Cortex of kidney (tissue), 1 donor: Measurements from ENCODE around the gene SPOPL.
"Not testable (repeated sequence)": the region's sequence is repeated elsewhere in the genome, so short reads cannot be mapped to it uniquely, and the experiment has no call there.

Experiments used
- DNase-seq: peaks from one replicate; lab custom pipeline; 2025; lab: John Stamatoyannopoulos, UW

SPOPL gene

DNA sequence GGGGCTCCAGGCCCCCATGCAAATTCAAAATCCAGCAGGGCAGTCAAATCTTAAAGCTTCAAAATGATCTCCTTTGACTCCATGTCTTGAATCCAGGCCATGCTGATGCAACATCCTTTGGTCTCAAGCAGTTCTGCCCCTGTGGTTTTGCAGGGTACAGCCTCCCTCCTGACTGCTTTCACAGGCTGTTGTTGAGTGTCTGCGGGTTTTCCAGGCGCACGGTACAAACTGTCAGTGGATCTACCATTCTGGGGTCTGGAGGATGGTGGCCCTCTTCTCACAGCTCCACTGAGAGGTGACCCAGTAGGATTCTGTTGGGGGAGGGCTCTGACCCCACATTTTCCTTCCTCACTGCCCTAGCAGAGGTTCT is 22.1 kb downstream of the SPOPL start:
- not testable (repeated sequence) for DNase-seq

GRCh38 chr2:138524353-138524752 is 22.8 kb downstream of the SPOPL start:
- DNase-seq = not testable (repeated sequence)

DNA sequence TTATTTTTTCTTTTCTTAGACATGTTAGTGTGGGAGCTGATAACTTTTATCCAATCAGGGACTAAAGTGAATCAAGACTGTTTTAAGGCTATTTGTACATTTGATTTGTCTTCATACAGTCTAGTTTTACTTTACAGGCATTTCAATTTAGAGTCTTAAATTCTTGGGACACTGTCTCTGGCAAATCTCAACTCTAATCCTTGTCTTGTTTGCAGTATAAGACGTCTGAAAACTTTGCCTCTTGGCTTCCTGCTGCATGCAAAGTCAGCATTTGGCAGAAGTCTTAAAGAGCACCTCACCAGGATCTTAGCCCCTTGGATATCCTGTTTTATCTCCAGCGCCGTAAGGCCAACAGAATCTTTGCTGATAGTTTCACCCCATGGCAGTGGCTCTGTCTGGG is 30.3 kb downstream of the SPOPL start:
- DNase-seq = no peak

GRCh38 chr2:138534791-138535190 is 33.2 kb downstream of the SPOPL start:
- DNase-seq = no peak

- no peak for DNase-seq
Observed at GRCh38 chr2:138536302-138536701, 34.7 kb downstream of the SPOPL start.

- DNase-seq = no peak
Observed at GRCh38 chr2:138536740-138537139, 35.2 kb downstream of the SPOPL start.

- DNase-seq = no peak
Observed at GRCh38 chr2:138537170-138537915, 35.8 kb downstream of the SPOPL start.

DNA sequence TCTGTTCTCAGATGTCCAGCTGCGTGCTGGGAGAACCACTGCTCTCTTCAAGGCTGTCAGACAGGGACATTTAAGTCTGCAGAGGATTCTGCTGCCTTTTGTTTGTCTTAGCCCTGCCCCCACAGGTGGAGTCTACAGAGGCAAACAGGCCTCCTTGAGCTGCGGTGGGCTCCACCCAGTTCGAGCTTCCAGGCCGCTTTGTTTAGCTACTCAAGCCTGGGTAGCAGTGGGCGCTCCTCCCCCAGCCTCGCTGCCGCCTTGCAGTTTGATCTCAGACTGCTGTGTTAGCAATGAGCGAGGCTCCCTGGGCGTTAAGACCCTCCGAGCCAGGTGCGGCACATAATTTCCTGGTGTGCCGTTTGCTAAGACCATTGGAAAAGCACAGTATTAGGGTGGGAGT is 42.6 kb downstream of the SPOPL start:
- not testable (repeated sequence) for DNase-seq

DNA sequence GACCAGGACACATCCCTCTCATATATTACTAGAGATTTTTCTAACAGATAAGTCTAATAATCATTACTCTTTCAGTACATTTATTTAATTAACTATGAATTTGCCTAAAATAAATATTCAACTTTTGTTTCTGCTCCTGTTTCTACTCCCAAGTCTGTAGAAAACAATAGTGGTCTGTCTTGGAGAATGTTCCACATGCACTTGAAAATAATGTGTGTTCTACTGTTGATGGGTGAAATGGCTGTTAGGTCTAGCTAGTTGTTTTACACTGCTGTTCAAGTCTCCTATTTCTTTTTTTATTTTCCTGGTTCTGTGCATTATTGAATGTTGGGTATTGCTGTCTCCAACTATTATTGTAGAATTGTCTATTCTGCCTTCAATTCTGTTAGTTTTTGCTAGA is 47.2 kb downstream of the SPOPL start:
- no peak for DNase-seq

GRCh38 chr2:138550172-138550571 is 48.6 kb downstream of the SPOPL start:
- no peak for DNase-seq

DNA sequence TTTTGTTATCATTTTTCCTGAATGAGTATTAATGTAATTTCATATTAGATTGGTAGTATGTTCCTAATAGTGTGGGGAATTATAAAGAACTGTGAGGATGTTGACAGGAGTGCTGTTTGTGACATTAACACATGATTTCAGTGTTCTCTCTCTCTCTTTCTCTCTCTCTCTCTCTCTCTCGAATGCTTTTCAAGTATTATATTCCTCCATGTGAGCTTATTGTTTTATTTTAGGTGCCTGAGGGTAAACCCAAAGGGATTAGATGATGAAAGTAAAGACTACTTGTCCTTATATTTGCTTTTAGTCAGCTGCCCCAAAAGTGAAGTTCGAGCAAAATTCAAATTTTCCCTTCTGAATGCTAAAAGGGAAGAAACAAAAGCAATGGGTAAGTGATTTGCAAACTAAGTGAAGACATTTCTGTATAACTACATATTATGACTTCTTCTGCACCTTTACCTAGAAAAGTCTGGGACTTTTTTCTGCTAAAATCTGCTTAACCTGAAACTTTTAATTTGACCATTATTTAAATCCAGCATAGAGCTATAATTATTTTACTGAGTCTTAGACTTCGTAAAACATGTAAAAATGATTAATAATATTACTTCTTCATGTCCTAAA is 49.2 kb downstream of the SPOPL start:
- no peak for DNase-seq

DNA sequence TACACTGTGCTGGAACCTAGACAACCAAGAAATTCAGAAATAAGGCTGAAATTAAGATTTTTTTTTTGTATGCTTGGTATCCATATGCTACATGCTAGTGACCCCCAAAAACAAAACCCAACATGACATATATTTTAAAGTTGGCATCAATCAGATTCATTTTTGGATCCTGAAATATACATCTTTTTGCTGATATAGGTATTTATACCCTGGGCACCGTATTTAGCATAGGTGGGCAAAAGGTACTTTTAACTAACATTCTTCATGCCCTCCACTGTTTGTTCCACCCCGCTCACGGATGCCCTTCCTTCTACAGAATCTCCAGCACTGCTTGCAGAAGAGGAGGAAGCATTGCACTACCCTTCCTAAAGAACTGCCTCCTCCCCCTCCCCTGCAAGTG is 52.6 kb downstream of the SPOPL start:
- no peak for DNase-seq

GRCh38 chr2:138559641-138560040 is 58.1 kb downstream of the SPOPL start:
- no peak for DNase-seq

- no peak for DNase-seq
Observed at GRCh38 chr2:138564586-138565229, 63.1 kb downstream of the SPOPL start.

DNA sequence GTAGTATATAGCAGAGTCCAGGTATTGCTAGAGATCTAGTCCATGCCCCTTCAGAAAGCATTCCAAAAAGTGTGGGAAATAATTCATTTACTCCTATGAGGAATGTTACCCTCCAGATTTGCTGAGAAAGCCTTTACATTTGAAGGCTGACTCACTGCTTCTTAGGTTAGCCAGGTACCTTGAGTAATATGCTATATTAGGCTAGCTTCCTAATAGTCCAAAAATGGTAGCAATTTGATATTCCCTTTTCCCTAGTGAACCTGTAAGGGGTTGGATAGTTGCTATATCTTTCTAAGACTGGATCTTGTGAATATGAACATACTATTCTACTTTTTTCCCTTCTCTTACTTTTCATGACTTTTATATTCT is 63.6 kb downstream of the SPOPL start:
- DNase-seq = no peak

DNA sequence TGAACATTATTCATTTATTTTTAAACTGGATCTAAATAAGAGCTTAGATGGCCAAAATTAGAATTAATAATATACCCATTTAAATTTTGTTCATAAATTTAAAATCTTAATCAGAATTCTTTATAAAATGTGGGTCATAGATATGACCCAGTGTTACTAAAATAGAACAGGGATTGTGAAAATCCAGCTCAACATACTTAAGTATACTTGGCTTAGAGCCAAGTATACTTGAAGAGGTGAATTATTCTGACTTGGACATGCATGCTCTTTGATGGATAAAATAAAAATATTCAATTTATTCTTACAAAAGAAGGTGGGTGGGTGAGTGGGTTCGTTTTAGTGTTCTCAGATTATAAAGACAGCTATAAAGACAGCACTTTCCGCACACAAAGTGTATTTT is 70.7 kb downstream of the SPOPL start:
- no peak for DNase-seq

DNA sequence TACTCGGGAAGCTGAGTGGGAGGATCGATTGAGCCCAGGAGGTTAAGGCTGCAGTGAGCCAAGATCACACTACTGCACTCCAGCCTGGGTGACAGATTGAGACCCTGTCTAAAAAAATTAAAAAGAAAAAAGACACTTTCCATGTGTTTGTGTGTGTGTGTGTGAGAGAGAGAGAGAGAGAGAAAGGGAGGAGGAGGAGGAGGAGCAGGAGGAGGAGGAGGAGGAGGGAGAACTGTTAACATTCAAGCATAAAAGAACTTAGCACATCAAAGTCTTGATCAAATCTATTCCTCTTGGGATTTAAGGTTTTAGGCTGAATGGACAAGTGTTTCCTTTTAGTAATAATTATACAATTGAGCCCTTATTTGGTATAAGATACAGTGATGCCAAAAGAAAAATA is 75.5 kb downstream of the SPOPL start:
- DNase-seq = no peak

DNA sequence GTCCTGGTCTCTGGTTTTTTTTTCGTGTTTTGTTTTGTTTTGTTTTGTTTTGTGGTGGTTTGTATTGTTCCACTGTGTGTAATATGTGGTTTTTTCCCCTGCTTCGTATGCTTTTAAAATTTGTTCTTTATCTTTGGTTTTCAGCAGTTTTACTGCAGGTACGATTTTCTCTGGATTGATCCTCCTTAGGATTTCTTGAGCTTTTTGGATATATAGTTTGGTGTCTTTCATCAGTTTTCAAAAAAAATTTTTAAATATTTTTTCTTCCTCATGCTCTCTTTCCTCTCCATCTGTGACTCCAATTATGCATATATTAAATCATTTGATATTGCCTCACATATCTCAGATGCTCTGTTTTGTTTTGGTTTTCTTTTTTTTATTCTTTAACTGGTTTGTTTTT is 78.0 kb downstream of the SPOPL start:
- DNase-seq = no peak

DNA sequence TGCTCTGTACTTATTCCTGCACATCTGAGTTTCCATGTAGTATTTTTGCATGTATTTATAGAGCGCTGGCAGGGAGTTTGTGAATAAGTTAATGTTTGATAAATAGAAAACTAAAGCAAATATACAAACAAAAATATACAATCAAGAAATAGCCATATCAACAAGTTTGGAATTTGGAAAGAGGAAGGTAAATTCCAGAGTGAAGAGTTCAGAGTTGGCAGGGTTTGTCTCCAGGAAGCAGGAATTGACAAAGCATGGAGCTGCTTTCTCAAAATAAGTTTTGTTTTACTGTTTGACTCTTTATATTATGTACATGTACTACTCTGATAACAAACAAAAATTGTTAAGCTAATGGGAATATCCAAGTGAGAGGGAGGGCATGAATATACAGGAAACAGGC is 80.3 kb downstream of the SPOPL start:
- DNase-seq = no peak

GRCh38 chr2:138589663-138590062 is 88.1 kb downstream of the SPOPL start:
- DNase-seq = no peak

GRCh38 chr2:138596403-138596802 is 94.8 kb downstream of the SPOPL start:
- DNase-seq = no peak

DNA sequence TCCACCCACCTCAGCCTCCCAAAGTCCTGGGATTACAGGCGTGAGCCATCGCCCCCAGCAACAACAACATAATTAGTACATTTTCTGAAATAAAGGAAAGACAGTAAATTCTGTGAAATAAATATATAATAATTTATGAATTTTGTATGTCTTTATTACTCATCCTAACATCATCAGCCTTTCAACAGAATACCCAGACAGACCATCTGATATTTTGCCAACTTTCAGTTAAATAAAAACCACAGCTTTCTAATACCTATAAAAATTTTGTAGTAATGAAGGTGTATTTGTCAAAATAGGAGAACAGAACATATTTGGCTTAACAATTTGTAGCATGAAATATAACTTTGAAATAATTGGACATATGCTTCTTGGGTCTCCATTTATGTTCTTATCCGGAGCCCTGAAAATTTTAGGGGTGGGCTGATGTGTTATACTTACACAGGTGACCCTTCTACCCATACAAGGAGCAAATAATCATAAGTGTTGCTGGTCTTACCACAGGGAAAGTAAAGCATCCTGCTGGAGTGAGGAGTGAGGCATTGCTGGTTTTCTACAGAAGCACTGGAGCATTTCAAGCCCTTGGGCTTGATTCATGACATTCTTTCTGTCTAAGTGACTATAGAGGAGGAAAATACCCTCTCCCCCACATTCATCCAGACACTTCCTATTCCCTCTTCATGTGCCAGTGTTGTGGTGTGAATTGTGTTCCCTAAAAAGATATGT is 99.3 kb downstream of the SPOPL start:
- DNase-seq = no peak
